GM21717 (cell line): ENCODE results near the gene SRL.
"Not testable (repeated sequence)": the region's sequence is repeated elsewhere in the genome, so short reads cannot be mapped to it uniquely, and the experiment has no call there.

Source experiments
- ATAC-seq: cut with Tn5 transposase; IDR thresholded peaks from one replicate; pipeline ENCODE4 v1.9.1; 2021; ENCODE audit warnings: mild to moderate bottlenecking, moderate library complexity; ENCODE audit not compliant: unreplicated experiment

SRL gene

GRCh38 chr16:4227040-4227332 lies 14.9 kb downstream of the SRL start:
- ATAC-seq = no peak

GRCh38 chr16:4226251-4227039 lies 15.4 kb downstream of the SRL start:
- ATAC-seq = no peak

- ATAC-seq = no peak
These were observed 16.8 kb downstream of the SRL start for GRCh38 chr16:4225075-4225474.

GRCh38 chr16:4220358-4220757 lies 21.5 kb downstream of the SRL start:
- no peak for ATAC-seq

- no peak for ATAC-seq
These were observed 23.7 kb downstream of the SRL start for GRCh38 chr16:4218202-4218601.

- ATAC-seq = no peak
These were observed 24.4 kb downstream of the SRL start for GRCh38 chr16:4217204-4218131.

GRCh38 chr16:4216596-4216995 lies 25.3 kb downstream of the SRL start:
- ATAC-seq = no peak

GRCh38 chr16:4215106-4215505 lies 26.8 kb downstream of the SRL start:
- ATAC-seq = no peak

- ATAC-seq = no peak
These were observed 27.7 kb downstream of the SRL start for GRCh38 chr16:4214215-4214621.

GRCh38 chr16:4213737-4214136 lies 28.1 kb downstream of the SRL start:
- ATAC-seq = no peak

GRCh38 chr16:4212934-4213296 lies 29.0 kb downstream of the SRL start:
- no peak for ATAC-seq

- ATAC-seq = no peak
These were observed 29.5 kb downstream of the SRL start for GRCh38 chr16:4212211-4212933.

GRCh38 chr16:4211445-4212210 lies 30.3 kb downstream of the SRL start:
- ATAC-seq = not testable (repeated sequence)

- no peak for ATAC-seq
These were observed 32.2 kb downstream of the SRL start for GRCh38 chr16:4209666-4210065.

- ATAC-seq = no peak
These were observed 33.5 kb downstream of the SRL start for GRCh38 chr16:4208341-4208751.

- no peak for ATAC-seq
These were observed 34.1 kb downstream of the SRL start for GRCh38 chr16:4207683-4208340.

GRCh38 chr16:4207229-4207628 lies 34.7 kb downstream of the SRL start:
- no peak for ATAC-seq

- ATAC-seq = no peak
These were observed 35.2 kb downstream of the SRL start for GRCh38 chr16:4206680-4207079.

GRCh38 chr16:4205971-4206370 lies 35.9 kb downstream of the SRL start:
- ATAC-seq = no peak

- ATAC-seq = no peak
These were observed 37.4 kb downstream of the SRL start for GRCh38 chr16:4204521-4204920.
